Spinal cord (tissue), 10 donors: ENCODE measurements around the gene HS3ST3B1. TPM values are rescaled to one million over a fixed set of nuclear protein-coding genes. Genes with fewer than 3 reads are reported as not detected.

ENCODE experiments used
- DNase-seq, 6 donors: peaks; one replicate each; pipeline versions ENCODE4 v3.0.0 to v3.0.0-alpha.2; 2013 to 2015; ENCODE audit warnings: low spot score in 6 of 6, low read depth in 4 of 6
- H3K27ac ChIP-seq: one replicate; pipeline ENCODE4 v1.5.1; 2013; ENCODE audit warnings: low read depth, low read length, control low read depth
- H3K27me3 ChIP-seq: one replicate; pipeline ENCODE4 v1.6.1; 2013; ENCODE audit warnings: low read length; ENCODE audit not compliant: control insufficient read depth, insufficient read depth
- H3K36me3 ChIP-seq: one replicate; pipeline ENCODE4 v1.6.1; 2013; ENCODE audit warnings: low read length; ENCODE audit not compliant: control insufficient read depth, insufficient read depth
- H3K4me1 ChIP-seq: one replicate; pipeline ENCODE4 v1.6.1; 2013; ENCODE audit warnings: low read length; ENCODE audit not compliant: control insufficient read depth, insufficient read depth
- H3K4me3 ChIP-seq: one replicate; pipeline ENCODE4 v1.5.1; 2013; ENCODE audit warnings: low read depth, low read length, control low read depth
- H3K9me3 ChIP-seq: one replicate; pipeline ENCODE4 v1.6.1; 2013; ENCODE audit warnings: low read length; ENCODE audit not compliant: control insufficient read depth, insufficient read depth
- WGBS: methylation state at CpG from one replicate; pipeline ENCODE4 v1.1.5; 2013; ENCODE audit warnings: missing lambda C conversion rate; ENCODE audit not compliant: insufficient coverage; 5-methylcytosine and 5-hydroxymethylcytosine counted together
- polyA plus RNA-seq, 2 donors: library from polyadenylated mRNA; unstranded; fragments of 120-200 nt; gene quantifications; one replicate each; pipeline ENCODE4 v1.2.1, GENCODE V29; 2013; ENCODE audit not compliant: insufficient read length in 2 of 2
- total RNA-seq, 2 donors: library from RNA; depleted of rRNA in 1 of 2; stranded (reverse); fragments of 120-200 nt in 1 of 2; fragments of >200 nt in 1 of 2; gene quantifications; one replicate each; pipeline versions ENCODE4 v1.2.3 to v1.2.4, GENCODE V29; 2013 to 2014
- donor health status: healthy.

HS3ST3B1 gene
- total and polyA plus RNA-seq, 4 donors, result 3.9 to 9.0 (median 7.5) TPM

DNA sequence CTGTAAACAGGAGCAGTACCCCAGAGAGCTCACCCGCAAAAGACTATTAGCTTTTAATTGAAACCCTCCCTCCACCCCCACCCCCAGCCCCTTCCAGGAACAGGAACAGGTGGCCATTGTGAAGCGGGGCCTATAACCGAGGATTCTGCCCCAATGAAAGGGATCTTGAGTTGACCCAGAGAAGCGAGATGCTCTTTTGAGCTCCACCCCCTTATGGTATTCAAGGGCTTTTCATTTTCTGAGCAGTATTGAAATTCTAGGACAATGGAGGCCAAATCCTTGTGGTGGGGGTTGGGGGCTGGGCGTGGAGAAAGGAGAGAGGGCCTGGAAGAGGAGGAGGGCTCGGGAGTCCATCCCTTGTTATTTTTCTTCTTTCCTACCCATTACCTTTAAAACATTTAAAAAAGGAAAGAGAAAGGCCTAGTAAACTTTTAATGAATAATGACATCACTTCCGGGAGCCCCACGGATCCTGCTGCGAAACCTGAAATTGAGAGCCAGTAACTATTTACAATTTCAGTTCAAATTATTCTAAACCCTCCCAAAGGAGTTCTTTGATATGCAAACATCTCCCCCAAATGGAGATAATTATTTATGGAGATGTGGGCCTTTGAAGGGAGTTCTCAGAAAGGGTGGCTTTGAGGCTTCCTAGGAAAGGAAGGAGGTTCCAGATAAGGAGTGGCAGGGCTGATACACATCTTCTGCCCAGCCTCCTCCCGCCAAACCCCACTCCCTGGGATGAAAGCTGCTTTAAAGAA lies 30.5 kb downstream of the HS3ST3B1 start:
- H3K4me3 ChIP-seq, result no peak overlapping the region

DNA sequence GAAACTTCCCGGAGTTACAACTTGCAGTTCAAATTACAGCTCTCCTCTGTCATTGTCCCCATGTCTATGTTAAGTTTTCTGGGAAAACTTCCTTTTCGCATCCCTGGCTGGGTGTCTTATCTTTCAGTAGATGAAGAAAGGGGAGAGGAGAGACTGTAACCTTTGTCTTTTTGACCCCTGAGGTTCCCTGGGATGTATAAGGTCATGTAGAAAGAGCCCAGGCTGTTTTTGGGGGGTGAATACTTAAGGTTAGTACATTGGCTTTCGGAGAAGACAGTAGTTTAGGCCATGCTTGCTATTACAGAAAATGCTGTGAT lies 31.1 kb downstream of the HS3ST3B1 start:
- DNase-seq, result no peak
- Histone ChIP-seq H3K9me3 (no peaks in the 10 kb centered on the region), H3K4me1 (peaks cover 15% of the 10 kb centered on the region), H3K4me3 (no peak overlapping the region), H3K27me3 (no peaks in the 10 kb centered on the region), H3K36me3 (no peaks in the 10 kb centered on the region), H3K27ac (no peak overlapping the region)
- 85% methylated on average over 2 of the region's 3 CpGs for WGBS

More for the DNA sequence above, 30.5 kb downstream of the HS3ST3B1 start:
- DNase-seq, result no peak
- Histone ChIP-seq H3K9me3 (no peaks in the 10 kb centered on the region), H3K4me1 (peaks cover 15% of the 10 kb centered on the region), H3K27me3 (no peaks in the 10 kb centered on the region), H3K27ac (no peak overlapping the region), H3K36me3 (no peaks in the 10 kb centered on the region)
- WGBS, result no CpG with 5 or more reads among the region's 10 CpGs

DNA sequence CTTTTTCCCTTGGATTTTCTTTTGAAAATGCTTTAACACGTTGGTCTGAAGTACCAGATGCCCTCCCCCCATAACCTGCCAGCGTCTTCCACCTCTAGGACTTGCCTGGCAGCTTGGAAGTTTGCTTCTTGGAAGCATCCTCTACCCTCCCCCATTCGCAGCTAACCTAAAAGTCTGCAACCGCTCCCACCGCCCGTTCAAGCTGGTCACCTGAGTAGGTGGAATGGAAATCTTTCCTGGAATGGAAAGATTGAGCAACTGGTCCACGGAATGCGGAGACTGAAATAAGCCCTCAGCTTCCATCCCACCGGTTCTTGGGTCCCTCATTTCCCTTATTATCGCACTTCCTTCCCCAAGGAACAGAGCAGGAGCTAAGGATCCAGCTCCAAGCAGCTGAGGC lies 31.4 kb downstream of the HS3ST3B1 start:
- H3K4me3 ChIP-seq, result no peak overlapping the region
- no peaks in the 10 kb centered on the region for H3K9me3 ChIP-seq
- no peaks in the 10 kb centered on the region for H3K36me3 ChIP-seq
- WGBS, result 76% methylated on average over 4 of the region's 10 CpGs
- no peak for DNase-seq
- H3K27ac ChIP-seq, result no peak overlapping the region
- H3K4me1 ChIP-seq, result peaks cover 15% of the 10 kb centered on the region
- H3K27me3 ChIP-seq, result no peaks in the 10 kb centered on the region

DNA sequence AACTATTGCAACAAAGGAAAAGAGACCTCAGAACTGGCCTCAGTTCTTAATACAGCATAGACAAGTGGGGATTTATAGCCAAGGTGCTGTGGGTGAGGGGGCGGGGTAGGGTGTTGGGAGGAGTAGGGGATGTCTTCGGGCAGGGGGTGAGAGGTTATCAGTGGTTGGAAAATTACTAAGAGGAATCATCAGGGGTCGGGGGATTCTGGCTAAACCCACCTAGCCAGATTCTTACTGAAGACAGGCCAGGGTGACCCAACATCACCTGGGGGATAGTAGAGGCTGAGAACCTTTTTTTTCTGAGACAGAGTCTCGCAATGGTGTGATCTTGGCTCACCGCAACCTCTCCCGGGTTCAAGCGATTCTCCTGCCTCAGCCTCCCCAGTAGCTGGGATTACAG lies 32.6 kb downstream of the HS3ST3B1 start:
- no peak for DNase-seq
- WGBS, result 98% methylated on average over 6 of the region's 7 CpGs
- no peak overlapping the region for H3K27ac ChIP-seq
- no peaks in the 10 kb centered on the region for H3K36me3 ChIP-seq
- peaks cover 15% of the 10 kb centered on the region for H3K4me1 ChIP-seq
- H3K4me3 ChIP-seq, result no peak overlapping the region
- no peaks in the 10 kb centered on the region for H3K9me3 ChIP-seq
- H3K27me3 ChIP-seq, result no peaks in the 10 kb centered on the region

DNA sequence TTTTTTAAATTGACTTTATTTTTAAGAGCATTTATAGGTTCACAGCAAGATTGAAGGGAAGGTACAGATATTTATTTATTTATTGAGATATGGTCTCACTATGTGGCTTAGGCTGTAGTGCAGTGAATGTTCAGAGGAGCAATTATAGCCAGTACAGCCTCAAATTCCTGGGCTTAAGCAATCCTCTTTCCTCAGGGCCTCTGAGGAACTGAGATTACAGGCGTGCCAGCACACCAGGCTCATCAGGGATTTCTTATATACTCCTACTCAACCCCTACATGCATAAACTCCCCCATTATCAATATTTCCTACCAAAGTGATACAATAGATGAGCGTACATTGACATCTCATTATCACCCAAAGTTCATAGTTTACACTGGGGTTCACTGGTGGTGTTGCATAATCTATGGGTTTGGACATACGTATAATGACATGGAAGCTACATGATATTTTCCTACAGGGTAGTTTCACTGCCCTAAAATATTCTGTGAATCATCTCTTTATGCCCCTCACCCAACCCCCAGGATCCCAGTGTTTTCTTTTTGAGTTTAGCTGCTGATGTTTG lies 33.5 kb downstream of the HS3ST3B1 start:
- 86% methylated on average over 1 of the region's 3 CpGs for WGBS
- no peaks in the 10 kb centered on the region for H3K27me3 ChIP-seq
- no peaks in the 10 kb centered on the region for H3K9me3 ChIP-seq
- no peaks in the 10 kb centered on the region for H3K36me3 ChIP-seq
- peaks cover 15% of the 10 kb centered on the region for H3K4me1 ChIP-seq
- no peak overlapping the region for H3K4me3 ChIP-seq
- no peak overlapping the region for H3K27ac ChIP-seq
- no peak for DNase-seq

DNA sequence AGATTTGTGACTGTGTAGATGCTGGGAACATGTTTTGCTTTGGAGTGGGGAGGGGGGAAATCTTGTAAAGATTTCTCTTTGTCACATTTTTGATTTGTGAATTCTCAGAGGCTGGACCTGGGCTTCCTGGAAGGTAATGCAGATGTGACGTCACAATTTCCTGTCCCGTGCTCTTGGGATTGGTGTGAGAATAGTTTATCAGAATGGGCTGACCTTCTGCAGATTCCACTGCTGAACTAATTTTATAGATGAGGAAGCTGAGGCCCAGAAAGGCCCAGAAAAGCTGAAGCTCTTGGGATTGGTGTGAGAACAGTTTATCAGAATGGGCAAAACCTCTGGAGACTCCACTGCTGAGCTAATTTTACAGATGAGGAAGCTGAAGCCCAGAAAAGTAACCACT lies 34.0 kb downstream of the HS3ST3B1 start:
- no peak overlapping the region for H3K4me3 ChIP-seq
- WGBS, result 83% methylated on average over 2 of the region's 2 CpGs
- no peak for DNase-seq

DNA sequence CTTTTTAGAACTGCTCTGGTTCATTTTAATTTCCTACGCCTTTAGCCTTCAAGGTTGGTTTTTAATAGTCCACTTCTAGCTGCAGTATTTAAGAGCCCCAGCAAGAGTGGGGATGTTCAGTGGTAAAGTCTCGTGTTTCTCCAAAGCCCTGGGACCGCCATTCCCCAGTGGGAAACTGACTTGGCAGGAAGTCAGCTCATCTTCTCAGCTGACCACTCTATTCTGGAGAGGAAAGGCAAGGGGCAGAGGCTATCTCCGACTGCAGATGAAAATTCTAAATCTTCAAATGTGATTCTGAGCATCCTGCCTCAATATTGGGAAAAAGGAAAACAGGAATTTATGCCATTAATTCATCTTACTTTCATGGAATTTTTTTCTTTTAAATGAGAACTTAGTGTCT lies 35.5 kb downstream of the HS3ST3B1 start:
- WGBS, result 100% methylated on average over 1 of the region's 4 CpGs

More for the DNA sequence above, 34.0 kb downstream of the HS3ST3B1 start:
- H3K9me3 ChIP-seq, result no peaks in the 10 kb centered on the region
- H3K27me3 ChIP-seq, result no peaks in the 10 kb centered on the region
- H3K27ac ChIP-seq, result no peak overlapping the region
- peaks cover 12% of the 10 kb centered on the region for H3K4me1 ChIP-seq
- H3K36me3 ChIP-seq, result no peaks in the 10 kb centered on the region

DNA sequence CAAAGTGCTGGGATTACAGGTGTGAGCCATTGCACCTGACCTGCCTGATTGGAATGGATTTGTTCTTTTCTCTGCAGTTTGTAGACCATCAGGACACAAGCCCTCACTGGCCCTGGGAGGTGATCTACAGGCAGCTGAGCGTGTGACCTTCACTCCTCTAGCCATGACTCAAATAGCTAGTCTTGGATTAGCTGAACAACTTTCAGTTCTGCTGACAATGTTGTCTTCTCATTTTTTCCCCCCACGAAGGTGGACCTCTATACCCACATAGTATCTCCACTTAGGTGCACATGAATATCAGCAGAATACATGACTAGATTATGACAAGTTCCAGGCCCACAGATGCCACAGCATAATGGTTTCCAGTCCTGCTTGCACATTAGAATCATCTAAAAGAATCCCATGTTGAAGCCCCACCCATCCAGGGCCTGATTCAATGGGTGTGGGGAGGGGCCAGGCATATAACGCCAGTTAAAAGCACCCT lies 36.8 kb downstream of the HS3ST3B1 start:
- 97% methylated on average over 2 of the region's 3 CpGs for WGBS
- no peak overlapping the region for H3K4me3 ChIP-seq
- H3K36me3 ChIP-seq, result no peaks in the 10 kb centered on the region
- no peaks in the 10 kb centered on the region for H3K9me3 ChIP-seq
- H3K4me1 ChIP-seq, result peaks cover 10% of the 10 kb centered on the region
- H3K27me3 ChIP-seq, result no peaks in the 10 kb centered on the region
- no peak for DNase-seq
- H3K27ac ChIP-seq, result no peak overlapping the region

More for the DNA sequence above, 35.5 kb downstream of the HS3ST3B1 start:
- no peaks in the 10 kb centered on the region for H3K27me3 ChIP-seq
- peaks cover 12% of the 10 kb centered on the region for H3K4me1 ChIP-seq
- no peak overlapping the region for H3K4me3 ChIP-seq
- no peak for DNase-seq
- H3K36me3 ChIP-seq, result no peaks in the 10 kb centered on the region
- H3K9me3 ChIP-seq, result no peaks in the 10 kb centered on the region
- no peak overlapping the region for H3K27ac ChIP-seq

DNA sequence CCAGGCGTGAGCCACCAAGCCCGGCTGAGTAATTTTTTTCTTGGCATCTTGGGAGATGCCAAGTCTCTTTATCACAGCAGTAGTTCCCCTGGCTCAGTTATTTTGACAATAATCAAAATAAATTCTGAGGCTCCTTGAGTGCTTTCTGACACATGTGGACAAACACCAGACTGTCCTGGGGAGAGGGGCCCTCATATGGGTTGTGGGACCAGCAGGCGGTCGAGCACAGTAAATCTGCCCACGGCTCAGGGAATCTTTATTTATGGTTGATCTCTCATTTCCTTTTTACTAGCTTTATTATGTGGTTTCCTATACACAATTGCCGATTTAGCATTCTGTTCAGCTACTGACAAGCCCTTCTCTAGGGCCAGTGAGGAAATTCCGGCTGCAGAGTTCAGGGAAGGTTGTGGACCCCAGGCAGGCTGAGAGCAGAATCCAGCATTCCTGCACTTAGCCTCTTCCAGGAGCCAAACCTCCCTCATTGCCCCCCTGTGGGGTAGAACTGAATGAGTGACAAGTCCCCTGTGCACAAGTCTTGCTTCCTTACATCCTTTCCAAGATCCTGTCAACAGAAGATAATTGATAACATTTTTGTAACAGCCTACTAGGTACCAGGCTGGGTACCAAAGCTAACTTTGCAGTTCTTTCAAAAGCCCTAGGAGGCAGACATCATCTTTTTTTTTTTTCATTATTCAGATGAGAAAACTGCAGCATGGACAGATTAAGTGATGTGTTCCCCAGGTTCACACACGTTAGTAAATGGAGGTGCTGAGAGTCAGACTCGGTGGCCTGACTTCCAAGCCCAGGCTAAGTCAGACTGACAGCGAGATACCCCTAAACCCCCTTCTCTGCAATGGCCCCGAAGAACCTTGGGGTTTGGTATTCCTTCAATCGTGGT lies 40.2 kb downstream of the HS3ST3B1 start:
- peak in 2 of 6 donors; percentile 32 to 44 for DNase-seq
- H3K4me3 ChIP-seq, result no peak overlapping the region
- H3K27ac ChIP-seq, result no peak overlapping the region
- no peaks in the 10 kb centered on the region for H3K9me3 ChIP-seq
- H3K4me1 ChIP-seq, result peaks cover 9% of the 10 kb centered on the region
- 15% methylated on average over 4 of the region's 12 CpGs for WGBS
- H3K36me3 ChIP-seq, result no peaks in the 10 kb centered on the region
- H3K27me3 ChIP-seq, result no peaks in the 10 kb centered on the region
